Fibroblast of lung (primary cell): ENCODE data around the gene FNDC5. TPM values are rescaled to one million over a fixed set of nuclear protein-coding genes. Genes with fewer than 3 reads are reported as not detected.

ENCODE experiments used
- DNase-seq, 2 donors: peaks; one replicate each; pipeline versions ENCODE4 v3.0.0 to v3.0.0-alpha.2; 2010; ENCODE audit warnings: low read depth in 2 of 2
- H2AFZ ChIP-seq: 2 replicates; pipeline ENCODE4 v1.5.1; 2012; ENCODE audit warnings: low read length, control low read depth, inconsistent platforms
- H3K27ac ChIP-seq: 2 replicates; pipeline ENCODE4 v1.5.1; 2011; ENCODE audit warnings: low read length, control low read depth; ENCODE audit not compliant: insufficient read depth
- H3K27me3 ChIP-seq: 2 replicates; pipeline ENCODE4 v1.5.1; 2011; ENCODE audit warnings: mild to moderate bottlenecking, low read length; ENCODE audit not compliant: control insufficient read depth, insufficient read depth
- H3K36me3 ChIP-seq: 2 replicates; pipeline ENCODE4 v1.5.1; 2011; ENCODE audit warnings: low read length; ENCODE audit not compliant: control insufficient read depth, insufficient read depth
- H3K4me1 ChIP-seq: 2 replicates; pipeline ENCODE4 v1.5.1; 2011; ENCODE audit warnings: low read length; ENCODE audit not compliant: control insufficient read depth, insufficient read depth; ENCODE audit errors: extremely low read depth
- H3K4me2 ChIP-seq: 2 replicates; pipeline ENCODE4 v1.5.1; 2011; ENCODE audit warnings: low read length, control low read depth; ENCODE audit not compliant: insufficient read depth; ENCODE audit errors: extremely low read depth
- H3K4me3 ChIP-seq, 4 experiments: fragments of 200-600 bp in 1 of 4; sonication (generic) in 1 of 4; replicated peaks in 1 of 4; 2 replicates each; pipeline ENCODE4 v1.5.1; 2011 to 2016; ENCODE audit warnings: low read length in 4 of 4, low read depth in 3 of 4, mild to moderate bottlenecking in 3 of 4, control low read depth in 2 of 4, inconsistent platforms in 1 of 4, mixed read lengths in 1 of 4; ENCODE audit not compliant: insufficient read depth in 1 of 4; ENCODE audit errors: control extremely low read depth in 1 of 4
- H3K79me2 ChIP-seq: 2 replicates; pipeline ENCODE4 v1.5.1; 2012; ENCODE audit warnings: mild to moderate bottlenecking, low read length, inconsistent platforms; ENCODE audit not compliant: control insufficient read depth, insufficient read depth
- H3K9ac ChIP-seq: 2 replicates; pipeline ENCODE4 v1.5.1; 2011; ENCODE audit warnings: mild to moderate bottlenecking, low read length, control low read depth; ENCODE audit not compliant: insufficient read depth
- H3K9me3 ChIP-seq: 2 replicates; pipeline ENCODE4 v1.5.1; 2012; ENCODE audit warnings: low read depth, low read length; ENCODE audit not compliant: control insufficient read depth, insufficient read depth
- H4K20me1 ChIP-seq: 2 replicates; pipeline ENCODE4 v1.5.1; 2011; ENCODE audit warnings: low read length; ENCODE audit not compliant: control insufficient read depth, insufficient read depth; ENCODE audit errors: extremely low read depth
- EZH2 ChIP-seq: IDR thresholded peaks from 2 replicates; pipeline ENCODE4 v1.5.1; 2012; ENCODE audit warnings: low read length, control low read depth, mild to moderate bottlenecking; ENCODE audit errors: missing control alignments
- polyA plus RNA-seq, 2 donors: library from polyadenylated mRNA; depleted of rRNA in 1 of 2; stranded (reverse) in 1 of 2; unstranded in 1 of 2; fragments of >200 nt; gene quantifications; 2 replicates each; pipeline ENCODE4 v1.2.1, GENCODE V29; 2011 to 2012; ENCODE audit warnings: missing spikeins in 1 of 2
- total RNA-seq: library from RNA; depleted of rRNA; stranded (reverse); fragments of >200 nt; gene quantifications from 2 replicates; pipeline ENCODE4 v1.2.1, GENCODE V29; 2014
- TF ChIP-seq, protein P1 (sequence below), 2 donors: IDR thresholded peaks in 1 of 2; conservative IDR thresholded peaks in 1 of 2; 1 replicate in 1 of 2; 2 replicates in 1 of 2; pipeline ENCODE4 v1.5.1; 2011 to 2012; ENCODE audit warnings: low read length in 2 of 2, control low read depth in 1 of 2, inconsistent platforms in 1 of 2, low read depth in 1 of 2, mild to moderate bottlenecking in 1 of 2

The FNDC5 gene
- total and polyA plus RNA-seq, 2 donors (not counting 1 experiment from before 2014, with no cell fraction given): 0.33 to 1.6 TPM

GRCh38 chr1:32830092-32830852 lies 40.4 kb downstream of the FNDC5 start:
- Histone ChIP-seq H3K4me2 (no peak overlapping the region), H3K79me2 (no peaks in the 10 kb centered on the region), H3K27ac (no peak overlapping the region), H3K27me3 (no peaks in the 10 kb centered on the region), H3K9ac (no peak overlapping the region), H4K20me1 (no peaks in the 10 kb centered on the region), H3K36me3 (peaks cover 14% of the 10 kb centered on the region), H3K9me3 (no peaks in the 10 kb centered on the region), H2AFZ (no peak overlapping the region), H3K4me3 (no peak overlapping the region), H3K4me1 (no peaks in the 10 kb centered on the region)
- DNase-seq: no peak
- no peak for TF ChIP-seq EZH2
- TF ChIP-seq, protein P1, sequence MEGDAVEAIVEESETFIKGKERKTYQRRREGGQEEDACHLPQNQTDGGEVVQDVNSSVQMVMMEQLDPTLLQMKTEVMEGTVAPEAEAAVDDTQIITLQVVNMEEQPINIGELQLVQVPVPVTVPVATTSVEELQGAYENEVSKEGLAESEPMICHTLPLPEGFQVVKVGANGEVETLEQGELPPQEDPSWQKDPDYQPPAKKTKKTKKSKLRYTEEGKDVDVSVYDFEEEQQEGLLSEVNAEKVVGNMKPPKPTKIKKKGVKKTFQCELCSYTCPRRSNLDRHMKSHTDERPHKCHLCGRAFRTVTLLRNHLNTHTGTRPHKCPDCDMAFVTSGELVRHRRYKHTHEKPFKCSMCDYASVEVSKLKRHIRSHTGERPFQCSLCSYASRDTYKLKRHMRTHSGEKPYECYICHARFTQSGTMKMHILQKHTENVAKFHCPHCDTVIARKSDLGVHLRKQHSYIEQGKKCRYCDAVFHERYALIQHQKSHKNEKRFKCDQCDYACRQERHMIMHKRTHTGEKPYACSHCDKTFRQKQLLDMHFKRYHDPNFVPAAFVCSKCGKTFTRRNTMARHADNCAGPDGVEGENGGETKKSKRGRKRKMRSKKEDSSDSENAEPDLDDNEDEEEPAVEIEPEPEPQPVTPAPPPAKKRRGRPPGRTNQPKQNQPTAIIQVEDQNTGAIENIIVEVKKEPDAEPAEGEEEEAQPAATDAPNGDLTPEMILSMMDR (conservative IDR thresholded peaks at IDR 0.05 in 1 of 2, IDR thresholded peaks at IDR 0.05 in 1 of 2; ENCODE audit: low read depth in 1 of 2, low read length in 2 of 2): no peak

- H3K79me2 ChIP-seq: no peaks in the 10 kb centered on the region
- no peak overlapping the region for H3K4me3 ChIP-seq
- H2AFZ ChIP-seq: no peak overlapping the region
- no peak overlapping the region for H3K9ac ChIP-seq
- no peaks in the 10 kb centered on the region for H3K9me3 ChIP-seq
- peaks cover 11% of the 10 kb centered on the region for H3K36me3 ChIP-seq
- no peaks in the 10 kb centered on the region for H3K27me3 ChIP-seq
- no peak for TF ChIP-seq EZH2
- TF ChIP-seq, protein P1 (conservative IDR thresholded peaks at IDR 0.05 in 1 of 2, IDR thresholded peaks at IDR 0.05 in 1 of 2; ENCODE audit: low read depth in 1 of 2, low read length in 2 of 2): no peak
- no peak overlapping the region for H3K27ac ChIP-seq
- peak; percentile 11 to 31 for DNase-seq
- H4K20me1 ChIP-seq: no peaks in the 10 kb centered on the region
- H3K4me2 ChIP-seq: no peak overlapping the region
- no peaks in the 10 kb centered on the region for H3K4me1 ChIP-seq
These were observed 42.4 kb downstream of the FNDC5 start for GRCh38 chr1:32828341-32828740.

DNA sequence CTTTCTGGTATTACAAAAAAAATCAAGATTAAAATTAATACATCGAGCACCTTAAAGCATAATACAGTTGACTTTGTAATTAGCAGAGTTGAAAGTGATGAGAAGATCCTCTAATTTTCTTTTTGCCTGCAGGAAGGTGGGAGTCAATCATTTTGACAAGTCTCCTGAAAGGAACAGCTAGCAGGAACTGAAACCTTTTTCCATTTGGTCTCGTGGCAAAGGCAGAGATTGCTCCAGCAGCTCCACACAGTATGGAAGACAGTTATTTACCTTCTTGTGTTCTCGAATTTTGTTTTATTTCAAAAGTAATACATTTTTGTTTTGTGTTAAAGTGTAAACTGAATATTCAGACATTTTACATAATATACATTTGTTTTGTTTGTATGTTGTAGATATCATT lies 45.5 kb downstream of the FNDC5 start:
- no peaks in the 10 kb centered on the region for H4K20me1 ChIP-seq
- H3K36me3 ChIP-seq: peaks cover 11% of the 10 kb centered on the region
- no peaks in the 10 kb centered on the region for H3K9me3 ChIP-seq
- no peak for TF ChIP-seq EZH2
- TF ChIP-seq, protein P1 (conservative IDR thresholded peaks at IDR 0.05 in 1 of 2, IDR thresholded peaks at IDR 0.05 in 1 of 2; ENCODE audit: low read depth in 1 of 2, low read length in 2 of 2): no peak
- no peak overlapping the region for H3K9ac ChIP-seq
- DNase-seq: no peak
- H3K27me3 ChIP-seq: no peaks in the 10 kb centered on the region
- H3K79me2 ChIP-seq: peaks cover 13% of the 10 kb centered on the region
- H2AFZ ChIP-seq: no peak overlapping the region
- no peaks in the 10 kb centered on the region for H3K4me1 ChIP-seq
- H3K4me2 ChIP-seq: no peak overlapping the region
- H3K27ac ChIP-seq: no peak overlapping the region
- H3K4me3 ChIP-seq: no peak overlapping the region
